Erythroblast (primary cell): ENCODE results near the gene CACNB3.

Experiments used
- DNase-seq, 2 experiments: peaks; one replicate each; lab custom pipeline; 2025; lab: John Stamatoyannopoulos, UW
- GATA1 ChIP-seq: IDR thresholded peaks from 2 replicates; pipeline ENCODE4 v1.6.1; 2011; ENCODE audit warnings: low read depth, mild to moderate bottlenecking, control low read depth, low read length, moderate library complexity
- POLR2A ChIP-seq: IDR thresholded peaks from 2 replicates; pipeline ENCODE4 v1.6.1; 2011; ENCODE audit warnings: mild to moderate bottlenecking, low read length

CACNB3 gene

DNA sequence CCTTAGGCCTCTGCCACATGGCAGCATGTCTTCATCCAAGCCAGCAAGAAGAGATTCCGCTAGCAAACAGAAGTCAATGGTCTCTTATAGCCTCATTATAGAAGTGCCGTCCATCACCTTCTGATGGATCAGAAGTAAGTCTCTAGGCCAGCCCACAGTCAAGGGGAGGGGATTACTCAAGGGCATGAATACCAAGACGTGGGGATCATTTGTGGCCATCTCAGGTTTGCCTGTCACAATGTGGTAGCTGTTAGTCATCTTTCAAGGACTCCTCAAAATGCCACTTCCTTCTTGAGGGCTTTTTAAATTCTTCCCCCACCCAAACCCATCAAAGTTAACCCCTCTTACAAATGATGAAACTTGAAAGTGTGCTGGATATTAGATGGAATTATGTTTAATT lies 21.3 kb upstream of the CACNB3 start:
- TF ChIP-seq POLR2A (no peak), GATA1 (no peak)
- no peak for DNase-seq

DNA sequence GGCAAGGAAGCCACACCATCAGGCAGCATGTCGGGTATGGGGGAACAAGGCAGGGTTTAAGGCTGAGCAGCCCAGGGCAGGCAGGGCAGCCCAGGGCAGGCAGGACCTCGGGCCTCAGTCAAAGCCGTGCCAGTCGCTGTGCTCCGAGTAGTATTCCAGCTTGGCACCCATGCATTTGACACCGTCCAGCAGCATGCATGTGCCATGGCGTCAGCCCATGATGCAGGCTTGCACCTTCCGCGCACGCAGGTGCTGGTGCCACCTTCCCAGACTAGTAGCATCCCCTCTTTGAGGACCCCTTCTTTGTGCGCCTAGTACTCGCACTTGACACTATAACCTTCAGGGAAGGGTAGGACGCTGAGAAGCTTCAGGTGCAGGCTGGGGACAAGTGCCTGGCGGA lies 17.8 kb upstream of the CACNB3 start:
- TF ChIP-seq POLR2A (no peak), GATA1 (no peak)
- DNase-seq = no peak

DNA sequence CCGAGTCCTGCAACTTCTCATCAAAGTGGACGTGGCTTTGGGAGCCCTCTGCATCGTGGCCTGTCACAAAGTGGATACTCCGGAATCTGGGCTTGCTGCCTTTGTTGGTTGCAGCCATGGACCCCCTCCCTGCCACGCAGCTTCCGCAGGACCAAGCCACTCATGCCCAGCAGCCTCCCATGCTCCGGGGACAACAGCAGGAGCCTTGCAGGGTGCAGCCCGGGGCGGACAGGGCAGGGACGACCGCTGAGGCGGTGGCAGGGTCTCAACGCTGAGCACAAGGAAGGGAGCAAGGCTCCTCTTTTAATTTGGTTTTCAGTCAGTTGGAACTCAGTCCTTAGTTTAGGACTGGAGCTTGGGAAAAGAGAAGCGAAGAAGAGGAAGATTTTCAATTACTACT lies 17.3 kb upstream of the CACNB3 start:
- DNase-seq = no peak
- TF ChIP-seq GATA1 = no peak
- no peak for TF ChIP-seq POLR2A

DNA sequence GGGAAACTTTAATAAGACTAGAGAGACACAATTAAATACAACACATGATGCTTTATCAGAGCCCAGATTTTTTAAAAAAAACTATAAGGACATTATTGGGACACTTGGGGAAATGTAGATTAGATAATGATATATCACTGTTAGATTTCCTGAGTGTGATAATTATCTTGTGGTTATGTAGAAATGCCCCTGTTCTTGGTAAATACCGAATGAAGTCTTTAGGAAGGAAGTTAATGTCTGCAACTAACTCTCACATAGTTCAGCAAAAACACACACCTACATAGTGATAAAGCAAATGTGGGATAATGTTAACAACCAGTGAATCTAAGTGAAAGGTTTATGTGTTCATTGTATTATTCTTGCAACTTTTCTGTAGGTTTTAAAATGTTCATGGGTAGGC lies 14.6 kb upstream of the CACNB3 start:
- DNase-seq = no peak
- TF ChIP-seq POLR2A (no peak), GATA1 (no peak)

DNA sequence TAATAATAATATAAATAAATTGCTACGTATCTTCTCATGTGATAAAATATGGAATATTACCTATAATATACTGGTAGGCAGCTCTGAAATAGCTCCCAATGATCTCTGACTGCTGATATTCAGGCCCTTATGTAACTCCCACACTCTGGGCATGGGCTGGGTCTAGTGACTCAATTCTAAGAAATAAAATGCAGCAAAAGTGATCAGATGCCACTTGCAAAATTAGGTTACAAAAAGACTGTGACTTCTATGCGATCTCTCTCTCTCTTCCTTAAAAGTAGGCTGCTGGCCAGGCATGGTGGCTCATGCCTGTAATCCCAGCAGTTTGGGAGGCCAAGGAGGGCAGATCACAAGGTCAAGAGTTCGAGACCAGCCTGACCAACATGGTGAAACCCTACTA lies 10.3 kb upstream of the CACNB3 start:
- no peak for DNase-seq
- TF ChIP-seq GATA1 = no peak
- no peak for TF ChIP-seq POLR2A

DNA sequence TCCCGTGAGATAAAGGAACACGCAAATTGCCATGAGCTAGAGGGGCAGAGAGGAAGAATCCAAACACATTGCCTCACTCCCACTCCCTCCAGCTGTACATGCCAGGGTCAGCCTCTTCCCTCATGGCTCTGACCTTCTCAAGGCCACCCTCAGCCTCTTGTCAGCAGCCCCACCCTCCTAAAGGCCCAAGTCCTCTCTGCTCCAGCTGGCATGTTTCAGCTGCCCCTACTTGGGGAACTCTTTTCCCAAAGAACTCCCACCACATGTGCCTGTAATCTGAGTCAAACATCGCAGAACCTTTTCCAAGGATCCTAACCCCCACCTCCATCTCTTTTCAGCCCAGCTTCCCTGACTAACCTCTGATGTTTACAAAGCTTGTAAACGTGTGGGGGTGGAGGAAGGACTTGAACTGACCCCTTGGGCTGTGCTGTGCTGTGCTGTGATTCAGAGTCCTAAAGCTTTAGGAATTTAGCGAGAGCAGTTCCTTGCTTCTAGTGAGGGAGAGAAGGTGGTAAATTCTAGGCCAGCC lies 7.3 kb upstream of the CACNB3 start:
- TF ChIP-seq GATA1 = no peak
- TF ChIP-seq POLR2A = no peak
- DNase-seq = no peak

DNA sequence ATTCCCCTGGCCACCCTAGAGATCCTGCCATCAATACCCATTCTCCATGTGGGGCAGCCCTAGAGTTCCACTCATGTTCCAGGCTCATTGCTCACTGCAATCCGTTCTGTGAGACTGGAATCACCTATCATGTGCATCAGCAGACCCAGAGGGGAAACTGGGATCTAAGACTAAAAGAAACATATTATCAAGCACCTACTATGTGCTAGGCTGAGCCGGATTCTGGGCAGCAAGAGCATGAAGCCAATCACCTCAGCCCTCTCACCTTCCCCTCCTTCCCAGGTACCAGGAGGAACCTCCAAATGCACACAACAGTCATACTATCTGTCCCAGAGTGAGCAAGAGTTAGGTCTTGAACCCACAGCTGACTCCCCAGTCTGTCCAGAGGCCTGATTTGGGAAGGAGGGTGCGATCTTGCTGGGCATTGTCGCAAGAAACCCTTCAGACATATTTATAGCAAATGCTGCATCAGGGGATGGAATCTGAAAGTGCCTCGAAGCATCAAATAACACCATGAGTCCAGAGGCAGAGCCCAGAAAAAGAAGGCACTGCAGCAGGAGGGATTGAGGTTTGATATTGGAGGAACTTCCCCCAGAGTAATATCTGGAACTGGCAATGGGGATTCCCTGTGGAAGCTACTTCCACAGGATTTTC lies 6.7 kb upstream of the CACNB3 start:
- no peak for DNase-seq
- no peak for TF ChIP-seq POLR2A
- TF ChIP-seq GATA1 = no peak

DNA sequence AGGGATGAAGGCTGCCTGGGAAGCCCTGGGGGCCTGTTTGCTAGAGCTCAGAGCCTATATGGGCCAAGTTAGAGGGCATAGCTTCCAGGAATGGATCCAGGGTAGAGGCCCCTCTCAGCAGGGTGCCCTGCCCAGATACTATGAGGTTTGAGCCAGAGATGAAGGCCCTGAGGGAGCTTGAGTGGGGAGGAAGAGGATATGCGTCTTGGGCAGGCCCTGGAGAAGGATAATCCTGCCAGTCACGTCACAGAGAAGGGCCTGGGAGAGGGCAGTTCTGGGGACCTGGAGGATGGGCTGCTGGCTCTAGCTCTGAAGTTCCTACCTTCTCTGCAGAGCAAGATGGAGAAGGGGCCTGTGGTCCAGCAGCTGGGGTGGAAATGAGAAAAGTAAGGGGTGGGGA lies 5.9 kb upstream of the CACNB3 start:
- TF ChIP-seq GATA1 = no peak
- TF ChIP-seq POLR2A = no peak
- DNase-seq = no peak

DNA sequence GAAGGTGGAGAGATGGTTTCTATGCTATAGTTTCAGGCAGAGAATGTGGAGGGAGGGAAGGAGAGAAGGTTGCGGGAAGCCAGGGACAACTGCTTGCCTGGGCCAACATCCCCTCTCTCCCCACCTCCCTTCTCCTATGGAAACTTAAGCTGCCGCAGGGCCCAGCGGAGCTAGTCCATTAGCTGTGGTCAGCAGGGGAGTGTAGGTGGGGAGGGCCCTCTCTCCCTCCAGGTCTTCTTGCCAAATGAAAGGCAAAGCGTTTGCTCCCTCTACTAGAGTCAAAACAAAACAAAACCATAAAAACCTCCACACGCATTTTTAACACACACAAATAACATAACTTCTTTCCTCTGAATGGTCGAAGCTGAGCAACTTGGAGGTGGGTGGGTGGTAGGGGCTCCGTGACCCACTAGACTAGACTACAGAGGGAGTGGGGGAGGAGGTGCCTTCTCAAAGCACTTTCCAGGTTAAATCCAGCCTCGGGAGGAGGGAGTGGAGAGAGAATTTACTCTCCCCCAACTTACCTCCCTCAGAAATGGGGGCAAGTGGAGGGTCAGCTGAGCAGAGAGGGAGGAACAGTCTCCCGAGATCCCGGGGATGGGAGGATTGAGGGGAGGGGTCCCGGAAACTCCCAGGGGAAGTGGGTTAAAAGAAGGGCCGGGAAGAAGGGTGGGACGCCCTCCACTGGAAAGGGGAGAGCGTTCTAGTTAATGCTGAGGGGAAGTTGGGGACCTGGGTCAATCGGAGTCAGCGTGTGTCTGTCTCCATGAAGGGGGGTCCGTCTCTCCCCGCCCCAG lies 4.6 kb upstream of the CACNB3 start:
- DNase-seq = no peak
- no peak for TF ChIP-seq POLR2A
- TF ChIP-seq GATA1 = no peak

DNA sequence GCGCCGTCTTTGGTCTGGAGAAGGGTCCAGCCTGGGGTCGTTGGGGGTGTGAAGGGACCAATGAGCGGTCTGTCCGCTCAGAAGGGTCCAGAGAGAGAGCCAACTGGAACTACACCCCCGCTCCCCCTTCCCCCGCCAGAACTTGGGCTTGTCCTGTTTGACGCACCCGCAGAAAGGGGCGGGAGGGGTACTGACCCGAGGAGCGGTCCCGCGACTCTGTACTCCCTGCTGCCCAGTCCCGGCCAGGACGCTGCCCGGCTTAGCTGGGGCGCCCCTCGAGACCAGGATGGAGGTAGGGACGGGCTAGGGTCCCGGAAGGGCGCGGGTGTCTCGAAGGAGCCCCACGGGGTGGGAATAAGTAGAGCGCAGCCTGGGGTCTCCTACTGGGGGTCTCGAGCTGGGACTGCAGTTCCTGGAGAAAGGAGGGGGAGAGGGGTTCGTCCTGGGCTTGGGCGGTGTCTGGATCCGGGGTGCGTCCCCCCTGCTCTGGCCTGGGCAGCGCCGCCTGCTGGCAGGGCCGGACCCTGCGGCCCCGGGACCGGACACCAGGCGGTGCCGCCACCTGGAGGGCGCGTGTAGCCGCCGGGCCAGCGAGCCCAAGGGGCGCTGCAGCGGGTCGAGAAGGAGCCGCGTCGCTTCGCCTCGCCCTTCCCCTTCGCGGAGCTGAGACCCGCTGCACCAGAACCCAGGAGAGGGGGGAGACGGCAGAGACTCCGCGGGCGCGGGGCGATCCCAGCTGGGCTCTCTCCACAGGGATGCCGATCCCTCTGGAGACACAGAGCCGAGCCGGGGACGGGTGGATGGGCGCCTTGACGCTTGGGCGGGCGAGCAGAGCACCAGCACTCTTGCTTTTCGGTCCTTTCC lies 3.8 kb upstream of the CACNB3 start:
- peak; percentile 82 to 90 for DNase-seq
- TF ChIP-seq GATA1 (no peak), POLR2A (no peak)

DNA sequence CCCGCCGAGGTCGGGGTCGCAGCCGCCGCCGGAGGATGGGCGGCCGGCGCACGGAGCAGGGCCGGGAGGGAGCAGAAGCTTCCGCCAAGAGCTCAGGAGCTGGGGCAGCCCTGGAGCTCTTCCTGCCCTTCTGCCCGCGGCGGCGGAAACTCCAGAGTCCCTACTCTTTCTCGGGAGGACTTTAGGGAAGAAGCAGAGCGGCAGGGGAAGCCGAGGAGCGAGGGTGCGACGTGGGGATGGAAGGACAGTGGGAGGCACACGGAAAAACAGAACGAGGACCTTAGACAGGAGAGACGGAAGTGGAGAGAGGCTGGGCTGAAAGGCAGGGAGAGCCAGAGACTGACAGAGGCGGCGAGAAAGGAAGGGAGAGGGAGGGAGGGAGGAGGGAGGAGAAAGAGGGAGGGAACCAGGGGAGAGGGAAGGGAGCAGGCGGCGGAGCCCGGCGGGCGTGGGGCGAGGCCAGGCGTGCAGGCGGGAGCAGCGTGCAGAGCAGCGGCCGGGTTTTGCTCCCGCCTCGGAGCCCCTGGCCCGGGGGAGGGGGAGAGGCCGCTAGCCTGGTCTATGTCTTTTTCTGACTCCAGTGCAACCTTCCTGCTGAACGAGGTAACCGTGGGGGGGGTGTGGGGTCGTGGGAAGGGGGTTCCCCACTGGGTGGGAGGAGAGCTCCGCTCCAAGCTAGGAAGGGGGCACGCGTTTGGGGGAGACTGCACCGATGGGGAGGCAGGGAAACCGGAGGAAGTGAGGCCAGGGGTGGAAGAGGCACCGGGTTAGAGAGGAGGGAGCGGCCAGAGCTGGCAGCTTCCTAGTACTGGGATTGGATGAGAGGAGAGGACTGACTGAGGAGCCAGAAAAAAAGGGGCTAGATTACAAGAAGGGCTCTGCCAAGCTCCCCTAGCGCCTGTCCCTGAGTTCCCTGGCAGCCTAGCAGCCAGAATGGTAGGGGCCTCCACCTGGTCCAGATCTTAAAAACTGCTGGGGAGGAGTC lies 2.9 kb upstream of the CACNB3 start:
- no peak for TF ChIP-seq GATA1
- peak; percentile 43 for TF ChIP-seq POLR2A
- DNase-seq = peak; percentile 60 to 72

DNA sequence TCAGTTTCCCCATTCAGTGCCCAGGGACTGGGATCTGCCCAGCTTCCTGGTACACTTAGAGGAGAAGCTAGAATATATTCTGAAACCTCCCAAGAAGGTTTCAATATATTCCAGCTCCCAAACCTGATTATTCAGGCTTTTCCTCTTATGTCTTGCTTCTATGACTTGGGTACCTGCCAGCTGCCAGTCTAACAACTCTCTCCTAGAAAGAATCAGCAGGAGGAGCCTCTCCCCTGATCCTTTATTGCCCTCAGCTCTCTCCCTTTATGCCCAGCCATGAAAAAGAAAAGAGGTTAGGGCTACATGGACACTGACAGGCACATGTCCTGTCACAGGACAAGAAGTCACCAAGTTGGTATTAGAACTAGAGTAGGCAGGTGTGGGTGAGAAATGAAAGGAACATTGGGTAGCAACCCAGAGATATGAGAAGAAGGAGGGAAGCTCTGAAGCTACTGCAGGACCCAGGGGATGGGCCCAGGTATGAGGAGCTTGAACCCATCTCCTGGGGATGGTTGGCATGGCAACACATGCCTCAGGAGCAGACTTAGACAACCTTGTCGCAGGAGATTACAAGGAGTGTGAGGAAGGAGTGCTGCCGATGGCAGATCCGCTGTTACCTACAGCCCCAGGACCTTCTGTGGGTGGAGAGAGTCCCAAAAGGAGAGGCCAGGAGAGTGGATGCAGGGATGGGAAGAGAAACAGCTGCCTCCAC lies 2.0 kb upstream of the CACNB3 start:
- no peak for DNase-seq
- TF ChIP-seq POLR2A = no peak
